ENCODE results near the gene GPSM3. TPM values are rescaled to one million over a fixed set of nuclear protein-coding genes. Genes with fewer than 3 reads are reported as not detected.

GPSM3 gene
- total RNA-seq, 1 donor from 2014 or later, result 15.7 TPM

DNA sequence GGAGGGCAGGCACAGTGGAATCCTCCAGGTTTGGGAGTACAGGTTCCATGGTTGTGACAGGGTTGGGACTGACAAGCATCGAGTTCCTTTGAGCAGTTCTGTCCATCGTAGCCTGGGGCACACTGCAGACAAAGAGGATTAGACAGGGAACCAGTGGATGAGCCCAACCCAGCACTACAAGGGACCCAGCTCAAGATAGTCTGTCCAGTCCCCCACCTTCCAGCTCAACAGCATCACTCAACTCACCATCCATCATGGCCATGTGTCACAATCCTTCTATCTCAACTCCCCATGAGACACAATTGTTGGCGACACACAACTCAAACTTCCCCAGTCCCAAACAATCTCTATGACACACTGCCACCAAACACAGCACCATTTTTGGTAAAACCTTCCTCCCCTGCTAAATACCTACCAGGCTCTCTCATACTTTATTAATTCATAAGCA is 11.8 kb upstream of the GPSM3 start:
- no peak for DNase-seq (ENCODE audit: low read depth)
- H3K4me3 ChIP-seq (ENCODE audit: low read depth, low read length), result no peak overlapping the region
- TF ChIP-seq, protein P1, sequence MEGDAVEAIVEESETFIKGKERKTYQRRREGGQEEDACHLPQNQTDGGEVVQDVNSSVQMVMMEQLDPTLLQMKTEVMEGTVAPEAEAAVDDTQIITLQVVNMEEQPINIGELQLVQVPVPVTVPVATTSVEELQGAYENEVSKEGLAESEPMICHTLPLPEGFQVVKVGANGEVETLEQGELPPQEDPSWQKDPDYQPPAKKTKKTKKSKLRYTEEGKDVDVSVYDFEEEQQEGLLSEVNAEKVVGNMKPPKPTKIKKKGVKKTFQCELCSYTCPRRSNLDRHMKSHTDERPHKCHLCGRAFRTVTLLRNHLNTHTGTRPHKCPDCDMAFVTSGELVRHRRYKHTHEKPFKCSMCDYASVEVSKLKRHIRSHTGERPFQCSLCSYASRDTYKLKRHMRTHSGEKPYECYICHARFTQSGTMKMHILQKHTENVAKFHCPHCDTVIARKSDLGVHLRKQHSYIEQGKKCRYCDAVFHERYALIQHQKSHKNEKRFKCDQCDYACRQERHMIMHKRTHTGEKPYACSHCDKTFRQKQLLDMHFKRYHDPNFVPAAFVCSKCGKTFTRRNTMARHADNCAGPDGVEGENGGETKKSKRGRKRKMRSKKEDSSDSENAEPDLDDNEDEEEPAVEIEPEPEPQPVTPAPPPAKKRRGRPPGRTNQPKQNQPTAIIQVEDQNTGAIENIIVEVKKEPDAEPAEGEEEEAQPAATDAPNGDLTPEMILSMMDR (conservative IDR thresholded peaks at IDR 0.05; ENCODE audit: low read depth, low read length), result no peak

DNA sequence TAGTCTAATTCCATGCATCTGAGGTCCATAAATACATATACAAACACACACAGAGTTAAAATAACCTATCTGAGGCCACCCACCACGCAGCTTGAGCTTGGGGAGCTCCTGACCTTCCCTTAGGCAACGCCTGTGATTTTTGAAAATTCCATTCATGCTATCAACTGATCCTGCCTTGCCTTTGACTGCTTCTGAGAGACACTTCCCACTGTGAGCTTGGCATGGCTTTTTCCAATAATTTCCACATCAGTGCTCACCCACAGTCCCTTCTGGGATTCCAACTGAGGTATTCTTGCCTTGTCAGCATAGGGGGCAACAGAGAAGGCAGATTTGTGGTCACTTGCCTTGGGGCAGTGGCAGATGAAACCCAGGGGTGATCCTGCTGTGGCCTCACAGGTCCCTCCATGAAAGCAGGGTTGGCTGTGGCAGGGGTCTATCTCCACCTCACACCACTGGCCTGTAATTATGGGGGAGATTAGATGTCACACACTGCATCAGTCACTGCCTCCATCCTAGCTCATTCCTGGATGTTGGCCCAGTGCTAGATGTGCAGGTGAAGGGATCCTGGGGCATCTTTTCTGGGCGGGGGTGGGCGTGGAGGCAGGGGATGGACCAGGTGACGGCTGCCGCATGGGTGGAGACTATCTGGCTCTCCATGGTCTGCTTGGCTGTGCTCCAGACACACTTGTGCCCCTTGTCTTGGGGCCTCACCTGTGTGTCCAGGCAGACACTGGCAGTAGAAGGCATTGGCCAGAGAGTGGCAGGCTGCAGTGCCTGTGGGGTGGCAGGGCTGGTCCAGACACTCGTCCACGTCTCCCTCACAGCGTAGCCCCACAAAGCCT is 11.2 kb upstream of the GPSM3 start:
- H3K4me3 ChIP-seq (ENCODE audit: low read depth, low read length), result no peak overlapping the region
- TF ChIP-seq, protein P1 (conservative IDR thresholded peaks at IDR 0.05; ENCODE audit: low read depth, low read length), result no peak
- no peak for DNase-seq (ENCODE audit: low read depth)

DNA sequence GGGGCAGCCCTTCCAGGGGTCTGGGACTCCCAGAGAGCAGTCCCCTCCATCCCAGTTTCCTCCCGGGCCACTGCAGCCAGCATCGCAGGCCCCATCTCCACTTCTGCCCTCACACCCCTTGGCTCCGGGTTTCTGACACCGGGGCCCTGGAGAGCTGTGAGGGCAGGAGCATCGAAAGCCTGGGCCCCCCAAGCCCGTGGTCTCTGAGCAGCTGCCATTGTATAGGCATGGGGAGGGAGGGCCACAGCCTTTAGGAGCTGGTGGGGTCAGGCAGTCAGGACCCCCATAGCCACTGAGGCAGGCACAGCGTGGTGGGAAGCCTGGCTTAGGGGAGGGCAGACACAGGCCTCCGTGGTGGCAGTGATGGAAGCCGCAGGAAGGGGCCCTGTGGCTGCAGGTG is 9.7 kb upstream of the GPSM3 start:
- TF ChIP-seq, protein P1 (conservative IDR thresholded peaks at IDR 0.05; ENCODE audit: low read depth, low read length), result no peak
- DNase-seq (ENCODE audit: low read depth), result no peak
- no peak overlapping the region for H3K4me3 ChIP-seq (ENCODE audit: low read depth, low read length)

DNA sequence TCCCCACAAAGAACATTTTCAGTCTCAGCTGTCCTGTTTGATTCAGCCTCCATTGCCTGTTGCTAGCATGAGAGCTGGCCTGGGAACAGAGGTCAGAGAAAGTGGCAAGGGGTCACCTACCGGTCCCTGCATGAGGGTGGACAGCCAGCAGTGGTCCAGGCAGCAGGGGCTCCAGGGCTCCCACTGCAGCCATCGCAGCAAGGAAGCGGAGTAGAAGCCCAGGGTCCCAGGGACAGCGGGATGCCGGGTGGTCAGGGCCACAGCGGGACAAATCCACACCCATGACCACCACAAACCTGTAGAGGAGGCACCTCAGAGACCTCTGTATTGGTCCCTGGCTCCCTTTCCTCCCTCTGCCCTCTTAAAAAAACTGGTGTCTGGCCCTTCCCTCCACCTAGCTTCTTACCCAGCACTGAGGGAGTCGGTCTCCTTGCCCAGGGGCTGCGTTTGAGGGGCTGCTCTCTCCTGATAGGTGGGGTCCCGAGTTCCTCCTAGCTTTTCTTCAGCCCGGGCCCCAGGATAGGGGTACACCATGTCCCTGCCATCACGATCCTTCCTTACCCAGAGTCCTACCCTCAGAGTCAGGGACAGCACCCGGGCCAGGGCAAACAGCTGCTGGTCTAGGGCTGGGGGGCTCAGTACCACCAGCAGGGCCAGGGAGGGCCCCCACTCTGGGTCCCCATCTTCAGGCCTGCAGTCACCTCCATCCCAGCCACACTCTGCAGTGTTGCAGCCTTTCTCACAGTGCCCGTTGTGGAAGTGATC is 8.4 kb upstream of the GPSM3 start:
- H3K4me3 ChIP-seq (ENCODE audit: low read depth, low read length), result no peak overlapping the region
- no peak for DNase-seq (ENCODE audit: low read depth)
- TF ChIP-seq, protein P1 (conservative IDR thresholded peaks at IDR 0.05; ENCODE audit: low read depth, low read length), result no peak

DNA sequence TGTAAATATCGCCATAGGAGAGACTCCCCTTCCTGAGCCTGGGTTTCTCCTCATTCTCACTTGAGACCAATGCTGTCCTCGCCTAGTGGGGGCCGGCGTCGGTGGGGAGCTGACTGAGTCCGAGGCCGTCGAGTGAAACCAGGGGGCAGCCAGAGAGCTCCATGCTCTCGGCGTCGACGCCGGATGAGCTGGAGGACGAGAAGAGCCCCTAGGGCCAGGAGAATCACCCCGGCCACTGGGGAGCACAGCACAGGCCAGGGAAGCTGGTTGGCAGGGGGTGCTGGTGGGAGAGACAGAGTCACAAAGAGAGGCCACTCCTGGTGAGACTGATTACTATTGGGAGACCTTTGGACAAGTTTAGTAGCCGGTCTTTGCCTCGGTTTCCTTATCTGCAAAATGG is 6.4 kb upstream of the GPSM3 start:
- DNase-seq (ENCODE audit: low read depth), result no peak
- H3K4me3 ChIP-seq (ENCODE audit: low read depth, low read length), result no peak overlapping the region
- TF ChIP-seq, protein P1 (conservative IDR thresholded peaks at IDR 0.05; ENCODE audit: low read depth, low read length), result no peak

DNA sequence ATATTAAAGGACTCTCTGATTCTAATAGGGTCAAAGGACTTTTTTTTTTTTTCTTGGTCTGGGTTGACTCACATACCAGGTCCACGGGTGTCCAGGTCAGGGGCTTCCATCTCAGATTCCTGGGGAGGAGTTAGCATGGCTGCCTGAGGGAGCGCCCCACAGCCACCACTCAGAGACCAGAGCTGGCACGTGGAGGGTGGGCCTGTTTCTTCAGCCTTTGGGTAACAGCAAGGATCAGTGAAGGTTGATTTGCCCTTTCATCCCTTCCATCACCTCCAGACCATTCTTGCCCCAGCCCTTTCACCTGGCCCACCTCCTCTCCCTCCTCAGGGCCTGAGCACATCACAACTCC is 5.9 kb upstream of the GPSM3 start:
- no peak for DNase-seq (ENCODE audit: low read depth)
- H3K4me3 ChIP-seq (ENCODE audit: low read depth, low read length), result no peak overlapping the region
- TF ChIP-seq, protein P1 (conservative IDR thresholded peaks at IDR 0.05; ENCODE audit: low read depth, low read length), result no peak

All from epithelial cell of proximal tubule (primary cell).